AG08395 (cell line): ENCODE results near the gene AKR1C2.
"Not testable (repeated sequence)": the region's sequence is repeated elsewhere in the genome, so short reads cannot be mapped to it uniquely, and the experiment has no call there.

ENCODE experiments used
- DNase-seq: peaks from one replicate; pipeline ENCODE4 v3.0.0; 2012; ENCODE audit warnings: mixed read lengths, low spot score

AKR1C2 gene

DNA sequence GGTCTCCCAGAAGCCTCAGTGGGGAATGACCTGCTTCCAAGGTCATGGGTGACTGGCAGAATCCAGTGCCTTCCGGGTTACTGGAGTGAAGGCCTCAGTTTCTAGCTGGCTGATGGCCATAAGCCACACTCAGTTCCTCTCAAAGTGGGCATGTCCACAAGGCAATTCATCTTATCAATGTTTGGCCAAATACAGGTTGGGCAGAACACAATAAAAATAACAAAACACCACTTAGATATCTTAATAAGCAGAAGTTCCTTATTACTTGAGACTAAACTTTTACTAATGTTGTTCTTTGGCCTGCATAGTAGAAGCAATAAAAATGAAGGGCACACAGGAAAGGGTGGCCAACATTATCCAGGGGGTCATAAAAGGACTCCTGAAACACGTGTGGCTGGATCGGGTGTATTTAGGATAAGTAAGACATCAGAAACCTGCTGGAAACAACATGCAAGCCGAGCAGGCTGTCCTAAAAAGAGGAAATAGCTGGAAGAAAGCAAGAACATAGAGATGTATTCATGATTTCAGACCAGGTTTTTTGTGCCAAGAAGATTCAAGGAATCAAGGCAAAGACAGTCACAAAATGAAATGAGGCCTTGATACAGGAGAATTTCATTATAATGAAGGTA, 19.6 kb upstream of the AKR1C2 start:
- no peak for DNase-seq

DNA sequence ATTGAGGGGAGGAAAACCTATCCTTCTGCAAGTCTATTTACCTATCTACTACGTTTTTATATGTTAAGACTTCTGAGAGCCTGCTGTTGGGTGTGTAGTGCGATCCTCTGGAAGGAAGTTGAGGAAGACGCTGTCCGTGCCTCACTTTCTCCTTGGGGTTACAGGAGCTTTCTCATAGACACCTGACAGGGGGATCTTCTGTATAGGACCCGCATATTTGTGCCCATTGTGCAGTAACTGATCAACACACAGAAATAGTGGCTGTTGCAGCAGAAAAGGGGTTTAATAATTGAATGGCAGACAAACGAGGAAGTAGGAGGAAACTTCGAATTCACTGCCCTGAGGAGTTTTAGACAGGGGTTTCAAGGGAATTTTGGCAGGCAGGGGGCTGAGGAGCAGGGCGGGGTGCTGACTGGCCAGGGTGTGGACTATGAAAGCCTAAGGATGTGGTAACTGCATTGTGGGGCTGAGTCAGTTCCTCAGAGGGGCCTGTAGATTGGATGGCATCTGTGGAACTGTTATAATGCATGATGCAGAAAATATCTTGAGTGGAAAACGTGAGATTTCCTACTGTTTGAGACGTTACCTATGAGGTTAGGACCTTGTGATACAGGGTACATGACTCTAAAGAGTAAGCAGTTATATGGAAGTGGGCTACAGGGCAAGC, 18.1 kb upstream of the AKR1C2 start:
- DNase-seq, result not testable (repeated sequence)

DNA sequence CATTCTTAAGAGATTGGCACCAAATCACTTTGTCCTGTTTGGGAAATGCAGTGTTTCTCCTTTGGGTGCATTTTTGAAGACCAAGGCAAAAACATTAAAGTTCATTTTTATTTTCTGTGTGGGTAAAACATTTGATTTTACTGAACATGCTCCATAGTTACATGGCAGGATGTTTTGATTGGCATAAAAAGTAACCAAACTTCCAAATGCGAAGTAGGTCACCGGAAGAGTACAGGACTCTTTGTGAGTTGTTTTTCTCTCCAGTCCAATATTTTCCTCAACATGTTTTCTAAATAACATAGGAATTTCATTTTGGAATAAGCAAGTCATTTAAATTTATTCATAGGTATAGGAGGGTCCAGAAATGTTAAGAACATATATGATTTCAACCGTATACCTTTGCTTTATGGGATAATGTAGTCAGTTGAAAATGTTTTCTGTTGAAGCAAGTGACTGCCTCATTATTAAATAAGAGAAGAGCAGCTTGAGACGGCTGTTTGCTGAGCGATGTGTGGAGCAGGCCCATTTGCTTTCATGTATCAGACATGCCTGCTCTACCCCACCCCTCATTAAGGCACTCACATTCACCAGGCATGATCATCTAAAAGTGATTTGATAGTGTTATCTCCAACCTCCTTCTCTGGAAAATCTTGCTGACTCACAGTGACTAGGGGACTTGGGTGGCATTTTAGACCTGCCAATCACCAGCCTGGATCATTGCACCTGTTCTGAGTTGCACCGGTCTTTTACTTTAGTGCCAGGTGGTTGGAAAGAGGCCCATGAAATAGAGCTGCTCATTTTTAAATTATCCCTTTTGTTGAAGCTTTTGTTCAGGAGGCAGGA, 16.3 kb upstream of the AKR1C2 start:
- DNase-seq, result not testable (repeated sequence)

DNA sequence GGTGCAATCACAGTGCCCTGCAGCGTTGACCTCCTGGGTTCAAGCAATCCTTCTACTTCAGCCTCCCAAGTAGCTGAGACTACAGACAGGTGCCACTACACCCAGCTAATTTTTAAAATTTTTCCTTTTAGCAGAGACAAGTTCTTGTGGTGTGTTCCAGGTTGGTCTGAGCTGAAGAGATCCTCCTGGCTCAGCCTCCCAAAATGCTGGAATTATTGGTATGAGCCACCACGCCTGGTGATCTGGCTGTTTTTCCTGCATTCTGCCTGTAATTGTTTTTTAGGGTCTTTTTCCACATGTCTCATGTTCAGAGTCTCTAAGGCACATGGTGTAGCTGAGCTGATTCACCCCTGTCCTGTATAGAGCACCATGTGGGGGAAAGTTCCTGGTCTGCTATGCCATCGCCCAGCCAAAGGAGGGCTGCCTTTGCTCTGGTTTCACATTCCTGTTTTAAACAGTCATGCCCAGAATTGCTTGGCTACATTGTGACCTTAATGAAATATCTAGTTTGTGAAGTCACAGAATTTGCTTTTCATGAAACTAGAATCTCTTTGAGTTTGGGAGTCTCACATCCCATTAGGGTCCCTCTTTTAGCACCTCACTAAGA, 15.1 kb upstream of the AKR1C2 start:
- peak; percentile 61 for DNase-seq

DNA sequence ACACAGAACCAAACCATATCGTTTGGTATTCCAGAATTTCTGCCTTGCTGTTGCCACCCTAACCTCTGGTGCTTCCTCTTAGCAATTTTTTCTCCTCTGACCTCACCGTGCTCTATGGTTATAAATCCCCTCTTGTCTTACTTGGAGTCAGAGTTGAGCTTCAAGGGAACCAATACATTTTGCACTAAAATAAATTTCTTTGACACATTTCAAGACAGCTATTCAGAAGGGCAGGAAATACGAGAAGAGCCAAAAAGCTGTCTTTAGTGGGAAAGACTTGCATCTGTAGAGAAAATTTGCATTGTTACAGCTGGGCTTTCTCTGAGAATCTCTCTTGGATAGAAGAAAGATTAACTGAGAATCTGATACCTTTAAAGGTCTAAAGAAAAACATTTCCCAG, 14.5 kb upstream of the AKR1C2 start:
- no peak for DNase-seq

DNA sequence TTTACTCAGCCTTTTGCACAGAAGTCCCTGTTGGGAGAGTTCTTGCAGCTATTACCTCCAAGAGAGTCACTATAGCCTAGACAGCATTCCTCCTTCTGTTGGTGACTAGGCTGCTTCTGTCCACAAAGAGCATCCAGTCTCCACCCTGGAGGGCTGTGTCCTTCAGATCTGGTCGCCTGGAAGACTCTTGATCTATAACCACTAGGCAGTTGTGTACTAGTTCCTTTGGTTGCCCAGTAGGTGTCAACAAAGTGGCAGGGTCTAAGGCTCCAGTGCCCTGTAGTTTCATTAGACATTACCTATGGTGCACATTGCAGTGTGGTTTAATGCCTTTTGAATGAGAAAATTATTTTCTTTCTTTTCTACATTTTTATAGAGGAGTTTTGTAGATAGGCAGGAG, 11.3 kb upstream of the AKR1C2 start:
- peak; percentile 19 for DNase-seq

DNA sequence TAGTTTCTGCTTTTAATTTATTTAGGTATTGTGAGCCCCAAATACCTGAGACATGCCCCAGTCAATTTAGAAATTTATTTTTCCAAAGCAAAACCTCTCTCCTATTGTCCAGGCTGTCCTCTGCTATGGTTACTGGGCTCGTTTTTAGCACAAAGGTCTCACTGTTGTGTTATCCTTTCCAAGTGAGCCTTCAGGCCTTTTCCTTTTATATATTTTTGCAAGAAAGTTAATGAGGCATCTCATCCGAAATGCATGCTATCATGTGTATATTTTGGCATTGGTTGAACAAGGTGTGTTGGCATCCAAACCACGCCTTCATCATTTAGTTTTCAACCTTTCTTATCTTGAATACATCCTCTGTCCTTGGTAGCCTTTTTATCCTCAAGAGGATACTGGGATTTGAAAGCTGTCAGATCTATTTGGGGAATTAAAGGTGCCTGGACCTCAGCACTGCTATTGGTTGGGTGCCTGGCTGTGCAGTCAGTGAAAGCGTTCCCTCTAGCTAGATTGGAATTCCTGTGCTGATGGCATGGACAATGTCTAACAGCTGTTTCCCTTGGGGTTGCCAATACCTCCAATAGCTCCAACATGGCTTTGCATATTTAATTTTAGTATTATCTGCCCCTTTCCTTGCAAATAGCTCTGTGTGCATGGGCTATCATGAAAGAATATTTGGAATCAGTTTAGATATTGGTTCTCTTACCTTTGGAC, 10.7 kb upstream of the AKR1C2 start:
- not testable (repeated sequence) for DNase-seq

DNA sequence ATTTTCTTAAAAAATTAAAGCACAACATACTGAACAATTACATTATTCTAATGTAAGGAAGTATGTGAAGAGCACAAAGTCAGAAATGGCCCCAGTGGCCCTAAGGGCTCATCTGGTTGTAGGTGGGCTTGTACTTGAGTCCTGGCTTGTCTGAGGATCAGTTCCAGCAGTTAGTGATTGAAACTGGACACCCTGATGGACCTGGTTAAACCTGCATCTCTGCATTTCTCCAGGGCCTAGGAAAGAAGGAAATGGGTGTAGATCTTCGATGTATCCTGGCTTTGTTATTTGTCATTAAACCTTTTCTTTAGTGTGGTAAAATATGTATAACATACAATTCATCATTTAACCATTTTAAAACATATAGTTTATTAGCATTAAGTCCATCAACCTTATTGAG, 9.7 kb upstream of the AKR1C2 start:
- DNase-seq, result no peak

DNA sequence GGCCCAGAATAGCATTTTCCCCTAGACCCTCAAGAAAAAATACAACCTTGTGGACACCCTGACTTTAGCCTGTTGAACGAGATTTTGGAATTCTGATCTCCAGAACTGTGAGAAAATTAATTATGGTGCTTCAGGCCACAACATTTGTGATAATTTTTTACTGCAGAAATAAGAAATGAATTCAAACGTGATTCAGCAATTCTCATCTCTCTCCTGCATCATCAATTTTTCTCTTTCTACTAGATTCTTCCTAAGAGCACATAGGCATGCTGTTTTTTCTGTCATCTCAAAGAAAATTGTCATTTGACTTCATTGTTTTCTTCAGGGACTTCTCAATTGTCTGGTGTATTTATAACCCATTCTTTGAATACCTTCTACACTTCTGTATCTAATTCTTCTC, 8.9 kb upstream of the AKR1C2 start:
- DNase-seq, result no peak

DNA sequence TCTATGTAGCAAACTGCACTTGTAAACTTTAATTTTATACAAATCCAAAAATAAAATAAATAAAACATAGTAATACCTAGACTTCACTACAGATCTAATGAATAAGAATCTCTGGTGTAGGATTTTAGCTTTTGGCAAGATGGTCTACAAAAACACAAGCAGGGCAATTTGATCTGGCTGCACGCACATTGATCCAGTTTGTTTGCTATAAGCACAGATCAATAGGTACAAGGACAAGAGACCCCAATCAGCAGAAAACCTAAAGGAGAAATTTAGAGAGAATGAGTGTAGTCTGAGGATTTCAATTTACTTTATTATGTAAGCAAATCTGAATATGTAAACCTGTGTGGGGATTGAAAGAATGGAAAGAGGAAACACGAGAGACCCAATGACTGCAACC, 7.7 kb upstream of the AKR1C2 start:
- DNase-seq, result not testable (repeated sequence)

DNA sequence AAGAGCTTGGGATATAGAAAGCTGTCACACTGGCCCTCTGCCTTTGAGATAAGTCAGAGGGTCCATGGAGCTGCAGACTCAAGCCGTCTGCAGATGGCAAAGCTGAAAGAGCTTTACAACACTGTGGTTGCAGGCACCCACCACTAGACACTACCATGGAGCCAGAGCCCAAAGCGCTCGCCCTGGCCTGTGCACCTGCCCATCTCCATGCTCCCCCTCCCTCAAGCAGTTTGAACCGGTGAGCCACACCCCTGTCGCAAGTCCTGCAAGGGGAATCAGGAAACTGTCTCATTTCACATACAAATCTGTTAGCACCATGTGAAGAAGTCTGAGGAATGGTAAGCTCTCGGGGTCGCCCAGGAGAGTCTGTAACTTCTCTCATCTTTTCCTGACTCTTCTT, 6.4 kb upstream of the AKR1C2 start:
- DNase-seq, result not testable (repeated sequence)

DNA sequence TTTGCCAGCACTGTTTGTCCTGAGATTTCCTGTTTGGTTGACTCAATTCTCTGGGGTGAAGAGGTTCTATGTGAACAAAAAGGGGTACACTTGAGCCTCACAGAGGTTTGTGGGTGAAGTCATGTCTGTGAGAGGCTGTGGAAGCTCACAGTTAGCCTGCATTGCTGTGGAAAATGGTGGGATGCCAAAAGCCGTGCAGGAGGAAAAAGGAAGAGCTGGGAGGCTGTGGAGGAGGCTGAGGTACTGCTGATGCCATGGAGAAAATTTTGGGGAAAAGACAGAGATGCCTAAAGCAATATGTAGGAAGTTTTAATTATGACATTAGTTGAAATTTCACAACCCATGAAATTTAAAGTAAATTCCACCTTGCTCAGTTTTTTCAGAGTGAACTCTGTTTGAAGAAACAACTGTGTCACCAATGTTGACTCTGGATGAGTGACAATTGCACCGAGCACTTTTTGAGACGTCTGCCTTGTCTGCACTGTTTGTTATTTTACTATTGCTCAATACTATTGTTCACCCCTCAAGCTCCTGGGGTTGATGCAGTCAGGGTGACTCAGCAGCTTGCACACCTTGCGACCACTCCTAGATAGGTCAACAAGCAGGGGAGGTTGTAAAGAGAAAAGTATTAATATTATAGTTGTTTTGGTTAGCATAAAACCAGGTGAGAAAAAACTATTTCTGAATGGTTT, 5.3 kb upstream of the AKR1C2 start:
- not testable (repeated sequence) for DNase-seq

DNA sequence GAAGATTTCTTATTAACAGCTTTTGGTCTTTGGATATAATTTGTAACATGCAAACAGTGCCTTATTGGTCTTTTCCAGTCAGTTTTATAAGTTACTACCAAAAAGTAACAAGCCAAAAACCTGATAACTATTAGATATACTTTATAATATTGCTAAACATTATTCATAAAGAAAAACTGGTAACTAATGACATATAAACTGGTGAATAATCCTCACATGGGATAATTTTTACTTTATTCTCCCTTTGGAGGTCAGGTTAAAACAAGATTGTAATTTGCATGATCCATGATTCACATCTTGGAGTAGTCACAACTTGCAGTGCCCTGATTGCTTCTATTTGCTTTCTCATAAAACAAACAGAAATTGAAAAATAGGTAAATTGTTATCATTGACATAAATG, 844 bp upstream of the AKR1C2 start:
- DNase-seq, result not testable (repeated sequence)

DNA sequence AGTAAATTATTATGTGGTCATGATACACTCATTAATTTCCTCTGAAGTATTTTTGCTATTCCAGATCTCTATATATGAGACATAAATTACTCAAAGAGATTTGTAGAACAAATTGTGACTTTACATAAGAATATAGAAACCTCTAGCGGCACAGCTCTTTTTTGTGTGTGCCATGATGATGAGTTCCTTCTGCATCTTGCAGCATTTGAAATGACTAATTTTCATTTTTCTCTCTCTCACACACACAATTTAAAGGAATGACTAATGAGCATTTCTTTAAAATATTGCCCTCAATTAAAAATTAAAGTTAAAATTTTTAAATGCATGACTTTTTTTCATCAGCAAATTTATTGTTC, 351 bp upstream of the AKR1C2 start:
- not testable (repeated sequence) for DNase-seq

DNA sequence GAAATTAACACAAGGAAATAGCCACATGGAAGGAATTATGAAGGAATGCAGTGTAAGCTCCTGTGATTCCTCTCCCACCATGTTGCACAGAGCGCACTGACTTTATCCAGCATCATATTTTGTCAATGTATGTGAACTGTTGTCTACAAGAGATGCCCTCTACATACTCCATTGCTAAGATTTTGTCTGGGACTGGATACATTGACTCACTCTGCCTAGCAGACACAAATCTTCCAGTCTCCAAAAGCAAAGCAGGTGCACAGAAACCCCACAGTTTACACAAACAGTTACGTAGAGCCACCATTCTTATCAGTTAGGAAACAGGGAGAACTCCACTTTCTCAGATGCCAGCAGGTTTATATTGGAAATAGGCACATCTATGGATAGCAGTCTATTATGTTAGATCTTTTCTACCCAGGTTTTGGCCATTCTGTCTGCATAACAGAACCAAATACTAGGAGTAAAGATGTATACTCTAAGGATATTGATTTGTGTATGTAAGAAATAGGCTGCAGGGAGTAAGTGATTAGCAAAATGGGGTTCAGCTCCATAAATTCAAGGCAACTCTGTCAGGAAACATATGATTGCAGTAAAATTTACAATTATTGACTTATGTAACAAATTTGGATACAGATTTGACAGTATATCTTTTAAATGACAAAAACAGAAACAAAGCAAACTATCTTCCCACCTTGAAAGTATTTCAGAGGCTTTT, 1.5 kb downstream of the AKR1C2 start:
- no peak for DNase-seq

DNA sequence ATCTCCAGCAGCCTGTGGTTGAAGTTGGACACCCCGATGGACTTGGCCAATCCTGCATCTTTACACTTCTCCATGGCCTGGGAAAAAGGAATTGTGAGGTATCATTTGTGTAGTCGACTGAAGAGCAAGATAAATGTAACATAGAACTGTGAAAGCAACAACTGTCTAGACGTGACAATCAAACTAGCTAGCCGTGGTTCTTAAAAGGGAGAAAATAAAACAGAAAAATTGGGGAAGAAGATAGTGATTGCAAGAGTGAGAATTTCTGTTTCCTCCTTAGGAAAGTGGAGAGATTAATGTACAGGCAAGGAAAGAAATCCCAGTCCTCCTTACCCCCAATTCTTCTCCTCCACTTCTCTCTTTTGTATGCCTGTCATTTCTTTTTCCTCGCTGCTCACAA, 5.0 kb downstream of the AKR1C2 start:
- DNase-seq, result no peak

DNA sequence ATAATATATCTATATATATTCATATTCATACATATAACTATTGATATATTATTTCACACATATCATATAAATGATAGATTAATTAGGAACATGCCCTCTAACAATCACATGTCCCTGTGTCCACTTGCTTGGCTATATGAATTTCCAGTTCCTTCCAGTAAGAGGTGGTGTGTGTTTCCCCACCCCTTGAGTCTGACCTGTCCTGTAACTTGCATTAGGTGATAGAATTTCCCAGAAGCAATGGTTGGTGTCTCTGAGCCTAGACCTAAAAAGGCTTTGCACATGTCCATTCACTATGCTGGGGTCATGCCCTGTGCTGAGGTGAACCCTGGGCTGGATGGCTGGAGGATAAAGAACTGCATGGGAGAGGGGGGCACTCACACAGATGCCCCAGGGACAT, 9.4 kb downstream of the AKR1C2 start:
- DNase-seq, result not testable (repeated sequence)

DNA sequence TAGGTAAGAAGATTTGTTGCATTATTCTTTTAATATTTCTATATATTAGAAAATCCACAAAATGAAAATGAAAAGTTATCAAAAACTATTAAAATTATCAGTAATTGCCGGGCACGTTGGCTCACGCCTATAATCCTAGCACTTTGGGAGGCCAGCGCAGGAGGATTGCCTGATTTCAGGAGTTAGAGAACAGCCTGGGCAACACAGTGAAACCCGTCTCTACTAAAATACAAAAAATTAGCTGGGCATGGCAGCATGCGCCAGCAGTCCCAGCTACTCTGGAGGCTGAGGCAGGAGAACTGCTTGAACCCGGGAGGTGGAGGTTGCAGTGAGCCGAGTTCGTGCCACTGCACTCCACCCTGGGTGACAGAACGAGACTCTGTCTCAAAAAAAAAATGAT, 11.1 kb downstream of the AKR1C2 start:
- not testable (repeated sequence) for DNase-seq

DNA sequence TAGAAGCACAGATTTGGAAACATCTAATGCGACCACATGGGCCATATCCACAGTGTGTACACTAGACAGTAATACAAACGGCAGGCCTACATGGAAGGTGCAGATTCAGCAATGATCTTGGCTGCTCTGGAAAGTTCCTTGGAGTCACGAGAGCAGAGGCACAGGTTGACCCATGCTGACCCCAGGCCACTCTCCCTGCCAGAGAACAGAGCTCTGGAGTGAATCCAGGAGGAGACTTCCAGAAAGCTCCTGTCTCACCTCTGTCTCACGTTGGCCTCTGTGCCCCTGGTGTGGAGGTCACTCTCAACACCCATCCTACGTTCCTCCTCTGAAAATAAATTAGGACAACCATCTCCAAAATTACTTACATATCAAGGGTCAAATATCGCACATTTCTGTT, 12.2 kb downstream of the AKR1C2 start:
- not testable (repeated sequence) for DNase-seq

DNA sequence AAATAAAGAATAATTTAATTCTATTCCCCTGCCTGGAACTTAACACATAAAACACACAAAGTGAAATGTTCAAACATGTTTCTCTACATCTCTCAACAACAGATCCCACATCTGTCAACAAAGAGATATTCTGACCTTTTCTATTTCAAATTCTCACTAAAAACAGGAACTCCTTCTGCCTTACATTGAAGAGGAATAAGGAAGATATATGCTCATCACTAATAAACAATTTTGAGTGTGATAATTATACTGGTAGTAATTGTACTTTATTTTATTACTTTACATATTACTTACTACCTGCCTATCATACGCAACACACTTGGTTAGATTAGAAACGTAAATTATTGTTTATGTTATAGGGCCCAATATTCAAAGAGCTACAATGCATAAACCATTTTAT, 13.4 kb downstream of the AKR1C2 start:
- no peak for DNase-seq
